Dermis blood vessel endothelial cell (primary cell): ENCODE measurements around the gene RIC8A. TPM values are rescaled to one million over a fixed set of nuclear protein-coding genes. Genes with fewer than 3 reads are reported as not detected.
"Not testable (repeated sequence)": the region's sequence is repeated elsewhere in the genome, so short reads cannot be mapped to it uniquely, and the experiment has no call there.

Experiments used
- DNase-seq: peaks from one replicate; pipeline ENCODE4 v3.0.0; 2010
- total RNA-seq: library from RNA; depleted of rRNA; stranded (reverse); fragments of >200 nt; gene quantifications from 2 replicates; pipeline ENCODE4 v1.2.3, GENCODE V29; 2014

RIC8A gene
- 127 and 140 TPM in 2 replicates for total RNA-seq

GRCh38 chr11:207208-207862 is at the start of gene RIC8A, which contains the start of gene BET1L:
TSS of gene RIC8A (plus strand) at chr11:207708. CDS start at chr11:208855, 1,147 bp downstream.
TSS of gene BET1L (minus strand) at chr11:207399. CDS start at chr11:207321, 78 bp downstream.
- peak; percentile 97 for DNase-seq

DNA sequence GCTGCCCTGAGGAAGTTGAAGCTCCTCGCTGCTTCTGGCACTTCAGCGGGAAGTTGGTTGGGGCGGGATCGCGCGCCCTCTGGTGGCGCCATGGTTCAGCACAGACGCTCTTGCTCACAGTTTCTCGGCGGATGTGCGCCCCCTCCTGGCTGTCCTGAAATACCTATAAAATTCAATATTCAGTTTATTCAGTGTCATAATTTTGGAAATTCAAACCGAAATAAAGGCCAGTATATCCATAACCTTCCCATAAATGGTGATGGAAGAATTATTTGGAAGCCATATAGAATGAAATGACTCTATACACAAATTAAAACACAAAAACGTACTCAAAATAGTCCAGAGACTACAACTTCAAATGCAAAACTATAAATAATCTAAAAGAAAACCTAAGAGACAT is 27.3 kb upstream of the RIC8A start:
- DNase-seq = not testable (repeated sequence)

GRCh38 chr11:189200-189783 is 18.2 kb upstream of the RIC8A start:
- DNase-seq = not testable (repeated sequence)

DNA sequence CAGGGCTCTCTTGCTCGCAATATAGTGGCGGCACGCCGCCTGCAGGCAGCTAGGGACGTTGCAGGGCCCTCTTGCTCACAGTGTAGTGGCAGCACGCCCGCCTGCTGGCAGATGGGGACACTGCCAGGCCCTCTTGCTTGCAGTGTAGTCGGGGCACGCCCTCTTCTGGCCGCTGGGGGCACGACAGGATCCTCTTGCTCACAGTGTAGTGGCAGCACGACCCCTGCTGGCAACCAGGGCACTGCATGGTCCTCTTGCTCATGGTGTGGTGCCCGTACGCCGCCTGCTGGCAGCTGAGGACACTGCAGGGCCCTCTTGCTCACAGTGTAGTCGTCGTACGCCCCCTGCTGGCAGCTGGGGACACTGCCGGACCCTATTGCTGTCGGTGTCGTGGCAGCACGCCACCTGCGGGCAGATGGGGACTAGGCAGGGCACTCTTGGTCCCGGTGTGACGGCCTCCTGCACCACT is 17.6 kb upstream of the RIC8A start:
- not testable (repeated sequence) for DNase-seq

DNA sequence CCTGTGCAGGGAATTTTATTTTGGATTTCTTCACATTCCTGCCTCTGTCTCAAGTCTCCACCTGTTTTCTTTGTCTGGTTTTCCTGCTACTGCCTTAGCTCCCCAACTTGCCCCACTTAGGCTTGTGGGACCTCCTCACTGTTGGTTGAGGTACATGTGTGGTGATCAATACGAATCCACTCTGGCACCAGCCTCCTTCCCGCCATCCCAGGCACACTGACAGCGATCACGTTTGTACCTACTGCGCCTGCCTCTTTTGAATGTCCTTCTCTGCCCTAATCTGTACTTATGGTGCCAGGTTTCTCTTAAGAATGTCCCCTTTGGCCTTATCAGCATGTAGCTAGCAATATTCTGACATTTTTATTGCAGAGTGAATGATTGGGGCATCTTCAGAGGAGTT is 17.0 kb upstream of the RIC8A start:
- DNase-seq = not testable (repeated sequence)

DNA sequence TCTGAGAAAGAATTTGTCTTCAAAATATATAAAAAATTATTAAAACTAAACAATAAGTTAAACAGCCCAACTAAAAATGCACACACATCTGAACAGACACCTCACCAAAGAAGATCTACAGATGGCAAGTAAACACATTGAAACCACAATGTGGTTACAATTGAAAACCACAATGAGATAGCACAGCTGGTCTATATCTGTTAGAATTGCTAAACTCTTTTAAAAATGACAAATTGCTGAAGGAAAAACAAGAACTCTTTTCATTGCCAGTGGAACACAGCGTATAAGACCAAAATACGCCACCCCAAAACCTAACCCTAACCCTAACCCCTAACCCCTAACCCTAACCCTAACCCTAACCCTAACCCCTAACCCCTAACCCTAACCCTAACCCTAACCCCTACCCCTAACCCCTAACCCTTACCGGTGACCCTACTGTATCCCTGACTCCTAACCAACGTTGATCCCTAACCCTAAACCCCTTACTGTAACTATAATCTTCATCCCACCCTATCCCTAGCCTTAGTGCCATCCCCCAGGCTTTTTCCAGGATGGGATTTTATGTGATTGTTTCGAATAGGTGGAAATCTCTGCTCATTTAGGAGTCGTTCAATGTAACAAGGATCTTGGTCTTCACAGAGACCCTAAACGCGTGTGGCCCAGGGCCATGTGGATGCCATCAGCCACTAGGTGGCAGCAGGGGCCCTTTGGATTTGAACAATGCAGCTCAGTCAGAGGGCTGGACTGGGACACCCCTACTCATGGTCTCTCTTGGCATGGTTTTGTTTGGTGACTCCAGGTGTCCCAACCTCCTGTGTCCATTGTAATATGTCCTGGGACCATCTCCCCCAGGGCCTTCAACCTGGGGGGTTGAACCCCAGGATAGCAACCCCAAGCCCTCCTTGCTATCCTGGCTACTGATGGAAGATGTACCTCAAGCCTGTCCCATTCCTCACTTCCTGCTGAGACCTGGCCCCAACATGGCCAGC is 15.7 kb upstream of the RIC8A start:
- DNase-seq = not testable (repeated sequence)

GRCh38 chr11:192674-193128 is 14.8 kb upstream of the RIC8A start, which contains the start of gene SCGB1C1:
TSS of gene SCGB1C1 (plus strand) at chr11:193078. CDS start at chr11:193100, 22 bp downstream.
- DNase-seq = not testable (repeated sequence)

DNA sequence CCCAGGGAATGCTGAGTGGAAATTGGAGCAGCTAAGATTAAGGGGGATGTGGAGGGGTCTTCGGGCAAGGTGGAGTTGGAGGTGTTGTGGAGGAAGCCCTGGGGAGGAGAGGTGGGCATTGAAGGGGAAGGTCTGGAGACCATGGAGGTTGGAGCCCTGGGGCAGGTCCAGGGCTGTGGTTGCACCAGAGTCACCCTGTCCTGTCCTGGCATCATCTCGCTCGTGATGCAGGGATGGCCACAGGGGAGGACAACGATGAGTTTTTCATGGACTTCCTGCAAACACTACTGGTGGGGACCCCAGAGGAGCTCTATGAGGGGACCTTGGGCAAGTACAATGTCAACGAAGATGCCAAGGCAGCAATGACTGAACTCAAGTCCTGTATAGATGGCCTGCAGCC is 14.0 kb upstream of the RIC8A start:
- DNase-seq = not testable (repeated sequence)

GRCh38 chr11:196786-197731 is 10.4 kb upstream of the RIC8A start:
- no peak for DNase-seq

- DNase-seq = no peak
These were observed 9.7 kb upstream of the RIC8A start for GRCh38 chr11:197741-198235.

DNA sequence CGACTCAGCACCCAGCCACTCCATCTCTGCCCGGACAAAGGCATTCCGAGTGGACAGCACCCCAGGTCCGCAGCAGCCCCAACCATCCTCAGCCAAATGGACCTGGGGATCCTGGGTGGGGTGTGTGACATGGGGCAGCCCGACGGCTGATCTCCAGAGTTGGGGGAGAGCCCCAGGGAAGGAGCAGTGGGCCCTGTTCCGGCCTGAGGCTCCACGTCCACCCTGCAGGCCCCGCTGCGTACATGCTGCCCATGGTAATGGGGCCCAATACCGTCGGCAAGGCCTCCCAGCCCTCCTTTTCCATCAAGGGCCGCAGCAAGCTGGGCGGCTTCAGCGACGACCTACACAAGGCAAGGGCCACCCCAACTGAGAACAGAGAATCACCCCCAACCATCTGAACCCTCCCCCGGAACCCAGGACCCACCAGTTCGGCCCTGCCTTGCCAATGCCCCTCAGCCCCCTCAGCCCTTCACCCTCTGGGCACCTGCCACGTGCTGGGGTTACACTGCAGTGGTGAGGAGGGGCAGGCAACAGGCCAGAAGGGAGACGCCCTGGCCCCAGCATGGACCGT is 9.2 kb upstream of the RIC8A start:
- DNase-seq = no peak

GRCh38 chr11:199004-199581 is 8.4 kb upstream of the RIC8A start:
- DNase-seq = no peak

DNA sequence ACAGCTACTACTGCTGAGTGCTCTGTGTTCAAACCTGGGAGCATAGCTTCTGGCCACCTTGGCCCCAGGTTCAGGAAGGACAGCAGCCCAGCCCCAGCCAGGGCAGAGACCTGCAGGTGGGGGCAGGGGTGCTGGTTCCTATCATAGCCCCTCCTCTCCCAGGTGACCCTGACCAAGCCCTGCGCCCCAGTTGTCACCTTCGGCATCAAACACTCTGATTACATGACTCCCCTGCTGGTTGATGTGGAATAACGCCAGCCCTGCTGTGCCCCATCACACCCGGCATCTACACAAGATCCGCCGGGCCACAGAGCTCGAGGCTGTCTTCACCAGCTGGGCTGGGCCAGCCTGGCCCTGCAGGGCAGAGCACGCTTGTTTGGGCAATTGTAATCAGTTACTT is 7.7 kb upstream of the RIC8A start:
- no peak for DNase-seq

DNA sequence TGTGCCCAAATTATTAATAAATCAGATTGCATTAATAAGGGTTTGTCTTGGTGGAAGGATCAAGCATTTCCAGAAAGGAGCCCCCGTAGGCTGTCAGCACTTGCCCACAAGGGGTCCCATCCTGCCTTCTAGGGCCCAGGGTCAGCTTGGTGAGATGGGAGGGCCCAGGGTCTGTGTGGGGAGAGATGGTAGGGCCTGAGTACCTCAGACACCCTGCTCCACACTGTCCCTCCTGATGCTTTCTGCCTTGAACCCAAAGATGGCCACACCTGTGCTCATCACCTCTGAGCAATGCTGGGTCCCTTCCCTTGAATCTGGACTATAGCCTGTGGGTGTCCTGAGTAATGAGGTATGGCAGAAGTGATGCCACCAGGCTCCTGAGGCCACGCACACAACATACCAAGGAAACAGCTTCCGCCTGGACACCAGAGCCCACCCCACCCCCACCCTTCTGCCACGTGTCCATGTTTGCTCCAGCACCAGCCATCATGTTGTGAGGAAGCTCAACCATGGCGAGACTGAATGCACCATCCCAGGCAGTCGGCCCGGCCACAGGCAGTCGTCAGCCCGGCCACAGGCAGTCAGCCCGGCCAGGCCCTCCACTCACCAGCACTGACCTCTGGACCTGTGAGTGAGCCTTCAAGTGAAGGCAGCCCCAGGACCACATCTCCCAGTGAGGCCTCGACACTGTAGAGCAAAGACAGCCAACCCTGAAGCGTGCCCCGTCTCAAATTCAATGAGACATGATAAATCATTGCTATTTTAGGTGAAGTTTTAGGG is 7.1 kb upstream of the RIC8A start:
- no peak for DNase-seq

DNA sequence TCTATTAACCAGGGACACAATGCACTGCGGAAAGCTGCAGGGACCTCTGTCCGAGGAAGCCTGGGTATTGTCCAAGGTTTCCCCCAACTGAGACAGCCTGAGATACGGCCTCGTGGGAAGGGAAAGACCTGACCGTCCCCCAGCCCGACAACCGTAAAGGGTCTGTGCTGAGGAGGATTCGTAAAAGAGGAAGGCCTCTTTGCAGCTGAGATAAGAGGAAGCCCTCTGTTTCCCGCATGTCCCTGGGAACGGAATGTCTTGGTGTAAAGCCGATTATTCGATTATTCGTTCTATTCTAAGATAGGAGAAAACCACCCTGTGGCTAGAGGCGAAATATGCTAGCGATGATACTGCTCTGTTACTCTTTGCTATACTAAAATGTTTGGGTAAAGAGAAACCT is 5.5 kb upstream of the RIC8A start:
- DNase-seq = no peak

GRCh38 chr11:202490-202889 is 5.0 kb upstream of the RIC8A start:
- DNase-seq = no peak

DNA sequence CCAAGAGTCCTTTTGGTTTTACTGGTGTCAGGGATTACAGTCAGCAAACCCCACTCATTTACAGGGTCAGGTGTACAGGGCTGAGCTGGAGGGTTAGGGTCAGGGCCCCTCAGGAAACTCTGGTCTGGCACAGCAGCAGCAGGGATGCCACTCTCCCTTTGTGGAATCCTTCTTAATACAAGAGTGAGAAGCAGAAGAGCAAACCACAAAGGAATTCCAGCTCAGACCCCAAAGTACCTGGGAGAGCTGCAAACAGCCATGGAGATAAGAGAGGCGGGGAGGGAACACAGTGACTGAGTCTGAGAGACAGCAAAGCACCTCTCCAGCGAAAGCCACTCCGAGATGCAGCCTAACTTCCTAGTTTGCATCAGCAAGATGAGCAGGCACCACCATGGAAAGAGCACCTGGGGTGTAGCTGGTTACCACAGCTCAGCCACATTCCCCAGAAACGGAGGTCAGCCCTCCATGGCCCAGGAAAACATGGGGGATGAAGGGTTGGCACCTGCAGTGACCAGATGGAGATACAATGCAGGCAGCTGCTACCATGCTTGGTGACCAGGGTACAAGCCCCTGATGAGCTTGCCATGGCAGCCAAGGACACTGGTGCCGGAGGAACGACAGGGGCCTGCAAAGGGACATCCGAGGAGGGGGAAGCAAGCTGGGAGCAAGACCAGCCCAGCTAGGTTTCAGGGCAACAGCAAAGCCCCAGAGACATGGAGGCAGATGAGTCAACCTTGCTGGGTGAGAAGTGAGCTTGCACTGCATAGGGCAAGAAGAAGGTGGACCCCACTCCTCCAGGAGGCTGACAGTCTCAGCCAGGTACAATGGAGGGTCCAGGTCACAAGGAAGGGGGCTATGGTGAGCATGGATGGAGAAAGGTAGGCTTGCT is 4.2 kb upstream of the RIC8A start:
- DNase-seq = no peak

DNA sequence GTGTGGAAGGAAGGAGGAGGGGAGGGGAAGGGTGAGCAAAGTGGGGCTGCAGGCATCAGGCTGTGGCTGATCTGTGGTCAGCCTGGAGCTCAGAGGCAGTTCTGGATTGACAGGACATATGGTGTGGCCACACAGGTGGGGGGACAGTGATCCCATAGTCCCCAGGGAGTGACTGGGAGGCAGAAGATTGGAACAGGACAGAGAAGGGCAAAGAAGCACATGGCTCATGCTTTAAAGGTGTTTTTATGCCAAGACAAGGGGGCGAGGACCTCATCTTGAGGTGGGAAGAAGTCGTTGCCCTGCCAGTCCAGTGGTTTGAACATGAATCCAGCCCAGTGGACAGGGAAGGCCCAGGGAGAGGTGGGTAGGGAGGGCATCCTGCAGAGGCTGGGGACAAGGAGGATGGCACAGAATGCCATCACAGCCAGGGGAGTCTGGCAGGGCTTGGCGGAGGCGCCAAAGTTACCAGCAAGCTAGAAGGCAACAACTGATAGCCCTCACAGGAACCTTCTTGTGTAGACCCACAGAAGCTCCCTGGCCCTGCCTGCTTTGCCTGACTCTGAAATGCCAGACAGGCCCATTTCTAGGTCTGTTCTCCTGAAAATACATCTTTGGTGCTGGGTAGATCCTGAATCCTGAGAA is 3.4 kb upstream of the RIC8A start:
- DNase-seq = no peak
